ENCODE results near the gene SYNPO2L.
A peak's percentile ranks its signal among the peaks of the same experiment; 100 is the strongest.
"Not testable (repeated sequence)": the region's sequence is repeated elsewhere in the genome, so short reads cannot be mapped to it uniquely, and the experiment has no call there.

The SYNPO2L gene

GRCh38 chr10:73655990-73656298 is at the start of gene SYNPO2L:
SYNPO2L (minus strand) TSS chr10:73656029; CDS start chr10:73655922, 107 bp downstream.
- no peak for DNase-seq

GRCh38 chr10:73703924-73704323 is 48.1 kb upstream of the SYNPO2L start:
- DNase-seq: not testable (repeated sequence)

- DNase-seq: not testable (repeated sequence)
Observed at GRCh38 chr10:73698819-73699218, 43.0 kb upstream of the SYNPO2L start.

GRCh38 chr10:73697675-73698159 is 41.9 kb upstream of the SYNPO2L start, which contains the start of gene AGAP5:
AGAP5 (minus strand) TSS chr10:73698109; CDS start chr10:73697755, 354 bp downstream.
- DNase-seq: not testable (repeated sequence)

GRCh38 chr10:73695302-73695701 is 39.5 kb upstream of the SYNPO2L start:
- peak; percentile 2 for DNase-seq

GRCh38 chr10:73690755-73691154 is 34.9 kb upstream of the SYNPO2L start:
- not testable (repeated sequence) for DNase-seq

- DNase-seq: not testable (repeated sequence)
Observed at GRCh38 chr10:73689596-73689995, 33.8 kb upstream of the SYNPO2L start.

GRCh38 chr10:73687641-73688040 is 31.8 kb upstream of the SYNPO2L start:
- not testable (repeated sequence) for DNase-seq

GRCh38 chr10:73674546-73674945 is 18.7 kb upstream of the SYNPO2L start:
- not testable (repeated sequence) for DNase-seq

- not testable (repeated sequence) for DNase-seq
Observed at GRCh38 chr10:73668378-73668777, 12.5 kb upstream of the SYNPO2L start.

- DNase-seq: peak; percentile 51
Observed at GRCh38 chr10:73666153-73666809, 10.5 kb upstream of the SYNPO2L start.

GRCh38 chr10:73665581-73665980 is 9.8 kb upstream of the SYNPO2L start:
- DNase-seq: not testable (repeated sequence)

- DNase-seq: not testable (repeated sequence)
Observed at GRCh38 chr10:73664156-73665040, 8.6 kb upstream of the SYNPO2L start.

- DNase-seq: not testable (repeated sequence)
Observed at GRCh38 chr10:73663621-73664020, 7.8 kb upstream of the SYNPO2L start.

- DNase-seq: not testable (repeated sequence)
Observed at GRCh38 chr10:73662705-73663104, 6.9 kb upstream of the SYNPO2L start.

GRCh38 chr10:73655257-73655989 is 406 bp downstream of the SYNPO2L start:
- no peak for DNase-seq

- DNase-seq: no peak
Observed at GRCh38 chr10:73653701-73654100, 2.1 kb downstream of the SYNPO2L start.

GRCh38 chr10:73653195-73653594 is 2.6 kb downstream of the SYNPO2L start:
- no peak for DNase-seq

GRCh38 chr10:73650537-73651331 is 5.1 kb downstream of the SYNPO2L start:
- peak; percentile 95 for DNase-seq

GRCh38 chr10:73649876-73650536 is 5.8 kb downstream of the SYNPO2L start:
- DNase-seq: peak; percentile 79

GRCh38 chr10:73648975-73649829 is 6.6 kb downstream of the SYNPO2L start:
- DNase-seq: no peak

All from HCEC 1CT (cell line).